ENCODE results near the gene HARBI1. TPM values are rescaled to one million over a fixed set of nuclear protein-coding genes. Genes with fewer than 3 reads are reported as not detected.

Gene HARBI1
- polyA plus RNA-seq, 1 experiment: 4.3 TPM

DNA sequence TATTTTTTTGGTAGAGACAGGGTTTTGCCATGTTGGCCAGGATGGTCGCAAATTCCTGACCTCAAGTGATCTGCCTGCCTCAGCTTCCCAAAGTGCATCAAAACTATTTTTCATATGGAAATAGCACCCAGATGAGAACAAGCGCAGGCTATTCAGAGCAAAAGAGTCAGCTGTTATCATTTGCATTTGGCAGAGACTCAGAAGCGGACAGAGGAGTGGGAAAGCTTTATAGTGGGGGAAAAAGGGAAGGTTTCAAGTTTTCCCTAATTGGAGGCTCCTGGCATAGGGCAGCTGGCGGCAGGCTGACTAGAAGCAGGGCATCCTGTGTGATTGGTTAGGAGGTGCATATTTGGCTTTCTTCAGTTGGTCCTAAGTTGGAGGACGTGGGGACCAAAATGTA lies 20.5 kb upstream of the HARBI1 start:
- POLR2A ChIA-PET: no interaction called here
- TF ChIP-seq CTCF (IDR thresholded peaks at IDR 0.05; ENCODE audit: low read depth, low read length): no peak

GRCh38 chr11:46635557-46636139 lies 18.6 kb upstream of the HARBI1 start:
- POLR2A ChIA-PET: no interaction called here
- CTCF ChIA-PET: interaction anchor here (0.6 kb wide), 1 partner anchor 18 kb away, joined by 3 read pairs; no protein-coding TSS in a partner anchor
- no peak overlapping the region for H3K27ac ChIP-seq (ENCODE audit: low read depth, low read length)
- TF ChIP-seq CTCF (IDR thresholded peaks at IDR 0.05; ENCODE audit: low read depth, low read length): no peak
- no peak for DNase-seq (ENCODE audit: low read depth, low spot score)
- H3K9me3 ChIP-seq (ENCODE audit: control insufficient read depth, insufficient read depth, low read length): no peaks in the 10 kb centered on the region
- no peak overlapping the region for H3K4me3 ChIP-seq (ENCODE audit: low read depth, low read length)
- no peaks in the 10 kb centered on the region for H3K27me3 ChIP-seq (ENCODE audit: control insufficient read depth, insufficient read depth, low read length)

More for the DNA sequence above, 20.5 kb upstream of the HARBI1 start:
- H3K9me3 ChIP-seq (ENCODE audit: control insufficient read depth, insufficient read depth, low read length): no peaks in the 10 kb centered on the region
- no peaks in the 10 kb centered on the region for H3K27me3 ChIP-seq (ENCODE audit: control insufficient read depth, insufficient read depth, low read length)
- H3K27ac ChIP-seq (ENCODE audit: low read depth, low read length): no peak overlapping the region
- H3K4me3 ChIP-seq (ENCODE audit: low read depth, low read length): no peak overlapping the region
- no peak for DNase-seq (ENCODE audit: low read depth, low spot score)
- CTCF ChIA-PET: interaction anchor here (0.6 to 1.3 kb wide), 2 partner anchors 20 to 456 kb away, joined by 3 to 8 read pairs; partner anchors contain the start of genes ATG13 and HARBI1

DNA sequence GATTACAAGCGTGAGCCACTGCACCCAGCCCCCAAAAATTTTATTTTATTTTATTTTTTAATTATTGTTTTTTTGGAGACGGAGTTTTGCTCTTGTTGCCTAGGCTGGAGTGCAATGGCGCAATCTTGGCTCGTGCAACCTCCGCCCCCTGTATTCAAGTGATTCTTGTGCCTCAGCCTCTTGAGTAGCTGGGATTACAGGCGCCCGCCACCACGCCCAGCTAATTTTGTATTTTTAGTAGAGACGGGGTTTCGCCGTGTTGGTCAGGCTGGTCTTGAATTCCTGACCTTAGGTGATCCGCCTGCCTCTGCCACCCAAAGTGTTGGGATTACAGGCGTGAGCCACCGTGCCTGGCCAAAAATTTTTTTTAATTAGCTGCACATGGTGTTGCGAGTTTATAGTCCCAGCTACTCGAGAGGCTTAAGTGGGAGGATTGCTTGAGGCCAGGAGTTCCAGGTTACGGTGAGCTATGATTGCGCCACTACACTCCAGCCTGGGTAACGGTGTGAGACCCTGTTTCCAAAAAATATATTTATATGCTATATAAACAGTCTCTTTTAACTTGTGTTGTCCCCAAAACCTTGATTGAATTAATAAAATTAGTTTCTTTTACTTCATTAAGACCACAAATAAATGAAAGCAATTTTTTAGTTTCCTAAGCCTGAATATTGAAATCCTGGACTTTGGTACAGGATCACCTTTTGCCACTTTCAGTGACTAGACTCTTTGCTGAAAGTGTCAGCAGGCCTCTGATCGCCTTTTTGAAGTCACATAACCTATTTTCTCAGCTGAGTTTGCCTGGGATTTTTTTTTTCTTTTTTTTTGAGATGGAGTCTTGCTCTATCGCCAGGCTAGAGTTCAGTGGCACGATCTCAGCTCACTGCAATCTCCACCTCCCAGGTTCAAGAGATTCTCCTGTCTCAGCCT lies 16.5 kb upstream of the HARBI1 start:
- ChIA-PET CTCF (interaction anchor here (0.6 to 0.7 kb wide), 2 partner anchors 8 to 1617 kb away, joined by 3 to 5 read pairs; no protein-coding TSS in a partner anchor), POLR2A (no interaction called here)
- Histone ChIP-seq H3K4me3 (ENCODE audit: low read depth, low read length) (no peak overlapping the region), H3K27me3 (ENCODE audit: control insufficient read depth, insufficient read depth, low read length) (no peaks in the 10 kb centered on the region), H3K27ac (ENCODE audit: low read depth, low read length) (no peak overlapping the region), H3K9me3 (ENCODE audit: control insufficient read depth, insufficient read depth, low read length) (no peaks in the 10 kb centered on the region)
- no peak for TF ChIP-seq CTCF (IDR thresholded peaks at IDR 0.05; ENCODE audit: low read depth, low read length)
- DNase-seq (ENCODE audit: low read depth, low spot score): no peak

GRCh38 chr11:46632502-46632901 lies 15.5 kb upstream of the HARBI1 start:
- no peak overlapping the region for H3K4me3 ChIP-seq (ENCODE audit: low read depth, low read length)
- POLR2A ChIA-PET: interaction anchor here (0.8 kb wide), 1 partner anchor 17 kb away, joined by 3 read pairs; no protein-coding TSS in a partner anchor
- DNase-seq (ENCODE audit: low read depth, low spot score): no peak
- no peak for TF ChIP-seq CTCF (IDR thresholded peaks at IDR 0.05; ENCODE audit: low read depth, low read length)
- no peak overlapping the region for H3K27ac ChIP-seq (ENCODE audit: low read depth, low read length)
- no peaks in the 10 kb centered on the region for H3K27me3 ChIP-seq (ENCODE audit: control insufficient read depth, insufficient read depth, low read length)
- H3K9me3 ChIP-seq (ENCODE audit: control insufficient read depth, insufficient read depth, low read length): no peaks in the 10 kb centered on the region
- CTCF ChIA-PET: interaction anchor here (1.0 kb wide), 1 partner anchor 15 kb away, joined by 3 read pairs; the partner anchor contains the start of gene ATG13

Data from AG04450 (cell line).